ENCODE measurements around the gene BEGAIN.

DNA sequence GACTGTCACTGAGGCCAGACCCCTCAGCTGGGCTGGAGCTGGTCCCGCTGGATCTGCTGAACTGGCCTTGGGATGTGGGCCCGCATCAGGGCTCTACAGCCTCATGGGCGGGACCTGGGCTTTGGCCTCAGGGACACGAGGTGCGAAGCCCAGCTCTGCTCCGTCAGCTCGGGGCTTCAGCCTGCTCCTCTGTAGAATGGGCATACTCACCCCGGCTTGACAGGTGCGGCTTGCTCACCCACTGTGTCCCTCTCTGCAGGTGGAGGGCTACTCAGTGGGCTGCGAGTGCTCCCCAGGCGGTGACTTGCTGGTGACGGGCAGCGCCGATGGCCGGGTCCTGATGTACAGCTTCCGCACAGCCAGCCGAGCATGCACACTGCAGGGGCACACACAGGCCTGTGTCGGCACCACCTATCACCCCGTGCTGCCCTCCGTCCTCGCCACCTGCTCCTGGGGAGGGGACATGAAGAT is 57.6 kb downstream of the BEGAIN start:
- TF ChIP-seq TAF1 (IDR thresholded peaks at IDR 0.05; ENCODE audit: low read depth, low read length) (no peak), PHF8 (conservative IDR thresholded peaks at IDR 0.05; ENCODE audit: low read depth, low read length) (no peak), RAD21 (IDR thresholded peaks at IDR 0.05 in 1 of 2, conservative IDR thresholded peaks at IDR 0.05 in 1 of 2; ENCODE audit: low read depth in 2 of 2, low read length in 2 of 2) (no peak), CBX5 (IDR thresholded peaks at IDR 0.05; ENCODE audit: low read depth, low read length) (no peak), SIX5 (IDR thresholded peaks at IDR 0.05; ENCODE audit: low read depth, low read length) (no peak)
- TF ChIP-seq, protein P1, sequence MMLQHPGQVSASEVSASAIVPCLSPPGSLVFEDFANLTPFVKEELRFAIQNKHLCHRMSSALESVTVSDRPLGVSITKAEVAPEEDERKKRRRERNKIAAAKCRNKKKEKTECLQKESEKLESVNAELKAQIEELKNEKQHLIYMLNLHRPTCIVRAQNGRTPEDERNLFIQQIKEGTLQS (IDR thresholded peaks at IDR 0.05; ENCODE audit: insufficient read depth, low read depth, low read length): no peak
- TF ChIP-seq, protein P2, sequence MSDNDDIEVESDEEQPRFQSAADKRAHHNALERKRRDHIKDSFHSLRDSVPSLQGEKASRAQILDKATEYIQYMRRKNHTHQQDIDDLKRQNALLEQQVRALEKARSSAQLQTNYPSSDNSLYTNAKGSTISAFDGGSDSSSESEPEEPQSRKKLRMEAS (IDR thresholded peaks at IDR 0.05): no peak

Data from H1 (cell line).